Islet precursor cell (in vitro differentiated cells): ENCODE measurements around the gene SLC24A4.

Experiments used
- DNase-seq: peaks from one replicate; pipeline ENCODE4 v3.0.0-alpha.2; 2018

SLC24A4 gene

GRCh38 chr14:92316937-92317336 is 6.0 kb upstream of the SLC24A4 start:
- peak; percentile 88 for DNase-seq

- DNase-seq, result no peak
These were observed 5.5 kb upstream of the SLC24A4 start for GRCh38 chr14:92317511-92317910.

- DNase-seq, result no peak
These were observed 1.3 kb upstream of the SLC24A4 start for GRCh38 chr14:92321701-92322100.

- DNase-seq, result no peak
These were observed 449 bp upstream of the SLC24A4 start for GRCh38 chr14:92322516-92322915.

- no peak for DNase-seq
These were observed 1.2 kb downstream of the SLC24A4 start for GRCh38 chr14:92323916-92324818.

- no peak for DNase-seq
These were observed 2.9 kb downstream of the SLC24A4 start for GRCh38 chr14:92325835-92326234.

GRCh38 chr14:92328664-92329255 is 5.8 kb downstream of the SLC24A4 start:
- DNase-seq, result no peak

- no peak for DNase-seq
These were observed 11.1 kb downstream of the SLC24A4 start for GRCh38 chr14:92334050-92334449.

- no peak for DNase-seq
These were observed 13.4 kb downstream of the SLC24A4 start for GRCh38 chr14:92336363-92336762.

GRCh38 chr14:92339426-92339825 is 16.5 kb downstream of the SLC24A4 start:
- no peak for DNase-seq

GRCh38 chr14:92340071-92340470 is 17.1 kb downstream of the SLC24A4 start:
- no peak for DNase-seq

- no peak for DNase-seq
These were observed 18.0 kb downstream of the SLC24A4 start for GRCh38 chr14:92340931-92341330.

GRCh38 chr14:92341791-92342190 is 18.8 kb downstream of the SLC24A4 start:
- DNase-seq, result no peak

- DNase-seq, result no peak
These were observed 25.2 kb downstream of the SLC24A4 start for GRCh38 chr14:92348154-92348553.

- DNase-seq, result no peak
These were observed 28.8 kb downstream of the SLC24A4 start for GRCh38 chr14:92351750-92352149.

- no peak for DNase-seq
These were observed 29.4 kb downstream of the SLC24A4 start for GRCh38 chr14:92352158-92352985.

- no peak for DNase-seq
These were observed 30.5 kb downstream of the SLC24A4 start for GRCh38 chr14:92353447-92353846.

- DNase-seq, result no peak
These were observed 33.7 kb downstream of the SLC24A4 start for GRCh38 chr14:92356677-92357076.

GRCh38 chr14:92360651-92361370 is 37.8 kb downstream of the SLC24A4 start:
- no peak for DNase-seq

GRCh38 chr14:92362781-92363235 is 39.8 kb downstream of the SLC24A4 start:
- DNase-seq, result no peak

GRCh38 chr14:92366237-92366636 is 43.3 kb downstream of the SLC24A4 start:
- no peak for DNase-seq

- no peak for DNase-seq
These were observed 45.0 kb downstream of the SLC24A4 start for GRCh38 chr14:92368001-92368400.

GRCh38 chr14:92369097-92369496 is 46.1 kb downstream of the SLC24A4 start:
- DNase-seq, result no peak
